HepG2 (cell line): ENCODE measurements around the gene PKLR. TPM values are rescaled to one million over a fixed set of nuclear protein-coding genes. Genes with fewer than 3 reads are reported as not detected.

Experiments
- ATF3 ChIP-seq: sonication (generic); formaldehyde crosslinking; IDR thresholded peaks from 2 replicates; pipeline ENCODE4 v1.4.0; 2020; ENCODE audit warnings: missing genetic modification reagents
- DR1 ChIP-seq: sonication (generic); formaldehyde crosslinking; IDR thresholded peaks from 2 replicates; pipeline ENCODE4 v1.8.0; 2021; ENCODE audit warnings: mild to moderate bottlenecking, missing genetic modification reagents, inconsistent platforms
- FLYWCH1 ChIP-seq: sonication (generic); formaldehyde crosslinking; IDR thresholded peaks from 2 replicates; pipeline ENCODE4 v1.8.1; 2023; ENCODE audit warnings: mild to moderate bottlenecking, missing genetic modification reagents
- KLF12 ChIP-seq: sonication (generic); formaldehyde crosslinking; IDR thresholded peaks from 2 replicates; pipeline ENCODE4 v1.4.0; 2020; ENCODE audit warnings: missing genetic modification reagents, borderline replicate concordance
- KLF16 ChIP-seq, 2 experiments: sonication (generic) in 1 of 2; formaldehyde crosslinking in 1 of 2; IDR thresholded peaks; 2 replicates each; pipeline versions ENCODE4 v1.6.1 to v1.8.0; 2016 to 2023; ENCODE audit warnings: missing genetic modification reagents in 2 of 2, missing compliant biosample characterization in 1 of 2
- KLF9 ChIP-seq: IDR thresholded peaks from 2 replicates; pipeline ENCODE4 v1.6.1; 2016; ENCODE audit warnings: low read depth
- POLR2AphosphoS5 ChIP-seq: IDR thresholded peaks from 2 replicates; pipeline ENCODE4 v1.6.1; 2012; ENCODE audit warnings: low read depth, low read length
- PRDM15 ChIP-seq: sonication (generic); formaldehyde crosslinking; IDR thresholded peaks from 2 replicates; pipeline ENCODE4 v1.4.0; 2020; ENCODE audit warnings: missing genetic modification reagents
- SNRNP70 ChIP-seq: fragments of 200-400 bp; formaldehyde crosslinking; IDR thresholded peaks from 2 replicates; pipeline ENCODE4 v1.6.1; 2017; ENCODE audit warnings: mild to moderate bottlenecking, low read depth, low read length, moderate library complexity
- SP140L ChIP-seq: sonication (generic); formaldehyde crosslinking; IDR thresholded peaks from 2 replicates; pipeline ENCODE4 v1.4.0; 2020; ENCODE audit warnings: missing genetic modification reagents, borderline replicate concordance
- SRSF4 ChIP-seq: fragments of 200-400 bp; formaldehyde crosslinking; IDR thresholded peaks from one replicate; pipeline ENCODE4 v1.6.1; 2018; ENCODE audit warnings: mild to moderate bottlenecking, low read depth, low read length, moderate library complexity; ENCODE audit not compliant: poor library complexity, severe bottlenecking
- XBP1 ChIP-seq: sonication (generic); formaldehyde crosslinking; IDR thresholded peaks from 2 replicates; pipeline ENCODE4 v1.5.0; 2020; ENCODE audit warnings: missing genetic modification reagents
- XRCC5 ChIP-seq: fragments of 200-400 bp; formaldehyde crosslinking; optimal IDR thresholded peaks from 2 replicates; pipeline ENCODE3; 2017; ENCODE audit warnings: mild to moderate bottlenecking, low read length
- ZBTB2 ChIP-seq: sonication (generic); formaldehyde crosslinking; IDR thresholded peaks from 2 replicates; pipeline ENCODE4 v1.8.0; 2022; ENCODE audit warnings: low read depth, missing genetic modification reagents
- ZBTB8A ChIP-seq: sonication (generic); formaldehyde crosslinking; IDR thresholded peaks from 2 replicates; pipeline ENCODE4 v1.4.0; 2020; ENCODE audit warnings: mild to moderate bottlenecking, low read depth, missing genetic modification reagents, borderline replicate concordance
- ZNF296 ChIP-seq: sonication (generic); formaldehyde crosslinking; conservative IDR thresholded peaks from 2 replicates; pipeline ENCODE4 v1.5.0; 2020; ENCODE audit warnings: mild to moderate bottlenecking, missing genetic modification reagents
- ZNF549 ChIP-seq: sonication (generic); formaldehyde crosslinking; IDR thresholded peaks from 2 replicates; pipeline ENCODE4 v1.5.0; 2020; ENCODE audit warnings: missing genetic modification reagents
- ZNF567 ChIP-seq: sonication (generic); formaldehyde crosslinking; IDR thresholded peaks from 2 replicates; pipeline ENCODE4 v1.8.1; 2023; ENCODE audit warnings: mild to moderate bottlenecking, missing genetic modification reagents, borderline replicate concordance
- ZNF605 ChIP-seq: sonication (generic); formaldehyde crosslinking; IDR thresholded peaks from 2 replicates; pipeline ENCODE4 v1.8.0; 2022; ENCODE audit warnings: mild to moderate bottlenecking, missing genetic modification reagents
- ZNF709 ChIP-seq: sonication (generic); formaldehyde crosslinking; IDR thresholded peaks from 2 replicates; pipeline ENCODE4 v1.5.0; 2020; ENCODE audit warnings: mild to moderate bottlenecking, missing genetic modification reagents
- ZNF883 ChIP-seq: sonication (generic); formaldehyde crosslinking; IDR thresholded peaks from 2 replicates; pipeline ENCODE4 v1.5.1; 2020; ENCODE audit warnings: mild to moderate bottlenecking, missing genetic modification reagents; ENCODE audit errors: not compliant biosample characterization
- polyA plus RNA-seq, 8 experiments: library from polyadenylated mRNA; depleted of rRNA in 3 of 8; stranded (reverse) in 7 of 8; unstranded in 1 of 8; fragments of >200 nt; fragmentation: Illumina TruSeq in 4 of 8; extraction: Trizol in 4 of 8; gene quantifications; 2 replicates each; pipeline versions ENCODE4 v1.2.1 to v1.2.3, GENCODE V29; 2011 to 2016; ENCODE audit warnings: low read depth in 4 of 8, missing spikeins in 1 of 8, mixed read lengths in 1 of 8; ENCODE audit not compliant: insufficient read depth in 1 of 8
- total RNA-seq, 5 experiments: library from RNA; depleted of rRNA; stranded (reverse); fragments of >200 nt; fragmentation: Illumina TruSeq; extraction: Trizol; gene quantifications; 2 replicates each; pipeline ENCODE4 v1.2.3, GENCODE V29; 2016; ENCODE audit warnings: low read depth in 1 of 5
- TF ChIP-seq, protein P1 (sequence below): sonication (generic); formaldehyde crosslinking; conservative IDR thresholded peaks from 2 replicates; pipeline ENCODE4 v1.4.0; 2020; ENCODE audit warnings: missing genetic modification reagents
- TF ChIP-seq, protein P2 (sequence below): sonication (generic); formaldehyde crosslinking; IDR thresholded peaks from 2 replicates; pipeline ENCODE4 v1.4.0; 2020; ENCODE audit warnings: low read depth, mild to moderate bottlenecking, missing genetic modification reagents

PKLR gene
- total and polyA plus RNA-seq, 2 of the 13 experiments (the other 11 are each of a cell fraction or from before 2014, with no cell fraction given) = 10.3 to 29.3 TPM

DNA sequence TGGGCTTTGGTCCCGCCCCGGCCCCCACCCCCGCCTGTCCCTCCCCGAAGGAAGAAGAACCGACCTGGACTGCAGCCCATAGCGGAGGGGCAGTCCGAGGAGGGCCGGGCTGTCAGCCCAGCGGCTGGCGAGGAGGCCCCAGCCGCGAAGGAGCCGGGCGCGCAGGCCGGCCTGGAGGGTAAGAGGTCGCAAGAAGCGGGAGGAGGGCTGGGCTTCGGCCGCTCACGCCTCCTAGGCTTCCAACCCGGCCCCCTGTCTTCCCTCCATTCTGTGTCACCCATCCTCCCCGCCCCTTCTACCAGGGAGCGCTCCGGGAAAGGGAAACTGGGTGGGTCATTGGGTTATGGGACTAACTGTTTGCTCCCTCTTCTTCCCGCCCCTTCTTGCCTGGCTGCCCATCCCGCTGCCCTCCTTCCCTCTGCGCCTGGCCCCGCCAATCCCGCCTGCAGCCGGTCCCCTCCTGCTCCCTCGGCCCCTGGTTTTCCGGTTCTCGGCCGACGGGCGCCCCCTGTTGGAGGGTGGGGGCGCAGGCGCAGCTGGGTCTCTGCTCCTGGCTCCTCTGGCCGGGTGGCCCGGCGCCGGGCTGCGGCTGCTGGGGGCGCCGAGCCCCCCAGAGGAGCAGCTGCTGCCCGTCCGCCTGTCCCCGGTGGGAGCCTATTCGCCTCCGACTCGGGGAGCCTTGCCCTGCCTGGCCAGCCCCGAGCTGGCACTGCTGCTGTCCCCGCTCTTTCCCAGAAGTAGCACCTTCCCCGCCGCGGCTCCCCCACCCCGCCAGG lies 21.9 kb upstream of the PKLR start (continued):
- TF ChIP-seq ATF3 (CRISPR knock-in tag) (no peak), XBP1 (CRISPR knock-in tag) (no peak), POLR2AphosphoS5 (no peak), ZNF549 (CRISPR knock-in tag) (no peak), KLF12 (no peak), XRCC5 (peak; percentile 87), ZNF605 (CRISPR knock-in tag) (no peak), ZBTB2 (CRISPR knock-in tag) (peak; percentile 79), ZNF567 (CRISPR knock-in tag) (no peak), ZNF296 (CRISPR knock-in tag) (no peak), KLF16 (CRISPR knock-in tag; IDR thresholded peaks at IDR 0.05) (peak in 1 of 2 experiments; percentile 85; a peak in 1 of 4 replicates), SNRNP70 (no peak), PRDM15 (CRISPR knock-in tag) (peak; percentile 73; the same call in 1 of the 2 replicates), ZBTB8A (CRISPR knock-in tag) (no peak), SRSF4 (no peak), FLYWCH1 (CRISPR knock-in tag) (no peak), SP140L (CRISPR knock-in tag) (no peak), DR1 (CRISPR knock-in tag) (no peak), KLF9 (CRISPR knock-in tag) (no peak), ZNF709 (CRISPR knock-in tag) (0 out of 2 replicates have a peak, but pooled peaks have one; percentile 43), ZNF883 (CRISPR knock-in tag) (no peak)
- TF ChIP-seq, protein P1, sequence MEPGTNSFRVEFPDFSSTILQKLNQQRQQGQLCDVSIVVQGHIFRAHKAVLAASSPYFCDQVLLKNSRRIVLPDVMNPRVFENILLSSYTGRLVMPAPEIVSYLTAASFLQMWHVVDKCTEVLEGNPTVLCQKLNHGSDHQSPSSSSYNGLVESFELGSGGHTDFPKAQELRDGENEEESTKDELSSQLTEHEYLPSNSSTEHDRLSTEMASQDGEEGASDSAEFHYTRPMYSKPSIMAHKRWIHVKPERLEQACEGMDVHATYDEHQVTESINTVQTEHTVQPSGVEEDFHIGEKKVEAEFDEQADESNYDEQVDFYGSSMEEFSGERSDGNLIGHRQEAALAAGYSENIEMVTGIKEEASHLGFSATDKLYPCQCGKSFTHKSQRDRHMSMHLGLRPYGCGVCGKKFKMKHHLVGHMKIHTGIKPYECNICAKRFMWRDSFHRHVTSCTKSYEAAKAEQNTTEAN (CRISPR knock-in tag) = no peak
- TF ChIP-seq, protein P2, sequence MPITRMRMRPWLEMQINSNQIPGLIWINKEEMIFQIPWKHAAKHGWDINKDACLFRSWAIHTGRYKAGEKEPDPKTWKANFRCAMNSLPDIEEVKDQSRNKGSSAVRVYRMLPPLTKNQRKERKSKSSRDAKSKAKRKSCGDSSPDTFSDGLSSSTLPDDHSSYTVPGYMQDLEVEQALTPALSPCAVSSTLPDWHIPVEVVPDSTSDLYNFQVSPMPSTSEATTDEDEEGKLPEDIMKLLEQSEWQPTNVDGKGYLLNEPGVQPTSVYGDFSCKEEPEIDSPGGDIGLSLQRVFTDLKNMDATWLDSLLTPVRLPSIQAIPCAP (CRISPR knock-in tag) = no peak
